ENCODE measurements around the gene CFAP410.

- TF ChIP-seq CTCF (conservative IDR thresholded peaks at IDR 0.05 in 1 of 2, IDR thresholded peaks at IDR 0.05 in 1 of 2; ENCODE audit: extremely low read depth in 1 of 2, insufficient read depth in 1 of 2, low read depth in 1 of 2, low read length in 2 of 2) (no peak), EZH2 (IDR thresholded peaks at IDR 0.05; ENCODE audit: borderline replicate concordance, low read length) (no peak)
Observed at GRCh38 chr21:44295163-44295573, 44.0 kb downstream of the CFAP410 start.
